Mammary epithelial cell (primary cell): ENCODE measurements around the gene PGLYRP3.

Experiments
- EZH2 ChIP-seq: IDR thresholded peaks from 2 replicates; pipeline ENCODE4 v1.6.1; 2012; ENCODE audit warnings: low read length, inconsistent platforms, borderline replicate concordance
- TF ChIP-seq, protein P1 (sequence below), 2 donors: IDR thresholded peaks in 1 of 2; conservative IDR thresholded peaks in 1 of 2; 2 replicates each; pipeline ENCODE4 v1.5.1; 2011 to 2012; ENCODE audit warnings: inconsistent platforms in 2 of 2, low read length in 2 of 2, mild to moderate bottlenecking in 2 of 2, control low read depth in 1 of 2, low read depth in 1 of 2; ENCODE audit not compliant: insufficient read depth in 1 of 2; ENCODE audit errors: extremely low read depth in 1 of 2

DNA sequence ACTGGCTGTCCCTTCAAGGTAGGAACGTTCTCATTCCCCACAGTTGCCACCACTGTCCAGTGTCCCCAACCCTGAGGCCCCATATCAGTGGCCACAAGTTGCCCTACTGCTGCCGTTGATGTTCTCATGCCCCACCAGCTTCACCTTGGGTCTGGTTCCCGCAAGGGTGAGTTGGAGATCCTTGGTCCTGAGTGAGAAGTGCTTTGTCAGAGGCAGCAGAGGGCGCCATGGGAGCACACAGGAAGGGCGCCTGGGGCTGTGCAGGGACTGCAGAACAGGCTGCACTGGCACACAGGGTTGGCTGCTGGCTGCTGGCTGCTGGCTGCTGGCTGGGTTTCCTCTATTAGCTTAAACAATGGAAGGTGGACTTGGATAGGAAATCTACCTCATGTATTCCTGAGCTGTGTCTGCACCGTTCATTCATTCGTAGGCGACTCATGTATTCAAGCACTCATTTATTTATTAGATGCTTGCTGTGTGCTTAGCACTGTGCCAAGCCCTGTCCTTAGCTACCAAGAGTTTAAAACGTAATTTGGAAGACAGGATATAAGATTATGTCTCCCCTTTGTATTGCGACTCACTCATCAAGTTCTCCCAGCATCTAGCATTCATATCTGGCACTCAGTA, 42.8 kb upstream of the PGLYRP3 start:
- TF ChIP-seq, protein P1, sequence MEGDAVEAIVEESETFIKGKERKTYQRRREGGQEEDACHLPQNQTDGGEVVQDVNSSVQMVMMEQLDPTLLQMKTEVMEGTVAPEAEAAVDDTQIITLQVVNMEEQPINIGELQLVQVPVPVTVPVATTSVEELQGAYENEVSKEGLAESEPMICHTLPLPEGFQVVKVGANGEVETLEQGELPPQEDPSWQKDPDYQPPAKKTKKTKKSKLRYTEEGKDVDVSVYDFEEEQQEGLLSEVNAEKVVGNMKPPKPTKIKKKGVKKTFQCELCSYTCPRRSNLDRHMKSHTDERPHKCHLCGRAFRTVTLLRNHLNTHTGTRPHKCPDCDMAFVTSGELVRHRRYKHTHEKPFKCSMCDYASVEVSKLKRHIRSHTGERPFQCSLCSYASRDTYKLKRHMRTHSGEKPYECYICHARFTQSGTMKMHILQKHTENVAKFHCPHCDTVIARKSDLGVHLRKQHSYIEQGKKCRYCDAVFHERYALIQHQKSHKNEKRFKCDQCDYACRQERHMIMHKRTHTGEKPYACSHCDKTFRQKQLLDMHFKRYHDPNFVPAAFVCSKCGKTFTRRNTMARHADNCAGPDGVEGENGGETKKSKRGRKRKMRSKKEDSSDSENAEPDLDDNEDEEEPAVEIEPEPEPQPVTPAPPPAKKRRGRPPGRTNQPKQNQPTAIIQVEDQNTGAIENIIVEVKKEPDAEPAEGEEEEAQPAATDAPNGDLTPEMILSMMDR (conservative IDR thresholded peaks at IDR 0.05 in 1 of 2, IDR thresholded peaks at IDR 0.05 in 1 of 2; ENCODE audit: extremely low read depth in 1 of 2, insufficient read depth in 1 of 2, low read depth in 1 of 2, low read length in 2 of 2), result peak; percentile 79 to 95
- no peak for TF ChIP-seq EZH2
